ENCODE data around the gene YTHDF1. TPM values are rescaled to one million over a fixed set of nuclear protein-coding genes. Genes with fewer than 3 reads are reported as not detected.

Gene YTHDF1
- polyA plus RNA-seq, 2 of the 4 experiments (the other 2 are of a cell fraction), result 31.8 to 37.9 TPM

DNA sequence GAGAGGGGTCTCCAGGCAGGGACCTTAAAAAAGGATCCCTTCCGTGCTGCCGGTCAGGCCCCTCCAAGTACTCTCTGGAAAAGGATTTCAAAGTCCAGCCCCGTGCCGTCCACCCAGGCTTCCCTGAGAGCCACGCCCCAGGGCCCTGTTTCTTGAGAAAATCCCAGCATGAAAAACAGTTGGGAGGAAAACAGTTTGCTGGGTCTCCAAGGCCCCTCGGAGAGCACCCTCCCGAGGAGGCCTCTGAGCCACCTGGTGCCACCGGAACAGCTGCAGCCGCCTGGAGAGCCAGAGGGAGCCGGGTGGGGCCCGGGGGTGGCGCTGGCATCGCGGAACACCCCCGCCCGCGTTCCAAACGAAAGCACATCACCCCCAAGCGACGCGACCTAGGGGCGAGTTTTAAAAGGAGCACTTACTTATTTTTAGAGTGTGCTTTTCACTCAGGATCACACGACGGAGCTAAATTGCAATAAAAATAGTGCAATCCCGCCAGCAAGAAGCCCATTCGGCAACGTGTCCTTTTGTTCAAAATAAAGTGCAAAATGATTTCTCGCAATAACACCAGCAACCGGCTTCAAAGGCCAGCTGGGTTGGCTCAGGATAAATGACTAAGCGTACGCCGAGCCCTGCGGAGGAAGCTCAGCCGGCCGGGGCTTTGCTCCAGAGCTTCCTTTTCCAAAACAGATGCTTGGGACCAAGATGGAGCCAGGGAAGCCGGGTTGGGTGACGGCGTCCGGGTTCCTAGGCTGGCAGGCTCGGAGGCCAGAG, 64.2 kb downstream of the YTHDF1 start:
- no peak overlapping the region for H3K4me3 ChIP-seq
- POLR2A ChIA-PET, result no interaction called here
- peaks cover 29% of the 10 kb centered on the region for H3K9me3 ChIP-seq
- DNase-seq (ENCODE audit: low read depth in 1 of 2, low spot score in 1 of 2), result no peak
- TF ChIP-seq JUN (IDR thresholded peaks at IDR 0.05) (no peak), RAD21 (conservative IDR thresholded peaks at IDR 0.05 in 1 of 2, IDR thresholded peaks at IDR 0.05 in 1 of 2) (no peak), EHMT2 (IDR thresholded peaks at IDR 0.05; ENCODE audit: low read depth) (no peak), KDM1A (IDR thresholded peaks at IDR 0.05; ENCODE audit: low read depth) (no peak), TFCP2L1 (CRISPR knock-in tag; IDR thresholded peaks at IDR 0.05) (no peak), MAFK (IDR thresholded peaks at IDR 0.05; ENCODE audit: partially characterized antibody) (no peak), MAZ (IDR thresholded peaks at IDR 0.05; ENCODE audit: borderline replicate concordance, low read depth, low read length) (no peak)
- TF ChIP-seq, protein P1, sequence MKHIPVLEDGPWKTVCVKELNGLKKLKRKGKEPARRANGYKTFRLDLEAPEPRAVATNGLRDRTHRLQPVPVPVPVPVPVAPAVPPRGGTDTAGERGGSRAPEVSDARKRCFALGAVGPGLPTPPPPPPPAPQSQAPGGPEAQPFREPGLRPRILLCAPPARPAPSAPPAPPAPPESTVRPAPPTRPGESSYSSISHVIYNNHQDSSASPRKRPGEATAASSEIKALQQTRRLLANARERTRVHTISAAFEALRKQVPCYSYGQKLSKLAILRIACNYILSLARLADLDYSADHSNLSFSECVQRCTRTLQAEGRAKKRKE (CRISPR knock-in tag; IDR thresholded peaks at IDR 0.05; ENCODE audit: low read depth), result no peak
- 57% methylated on average over 32 of the region's 40 CpGs for WGBS (ENCODE audit: missing lambda C conversion rate)
- FAIRE-seq, result no peak
- no peak for ATAC-seq
- no peak overlapping the region for H3K27ac ChIP-seq
- CTCF ChIA-PET, result interaction anchor here (0.5 to 1.7 kb wide), 6 partner anchors 9 to 716 kb away, joined by 3 to 5 read pairs (median 3); no protein-coding TSS in a partner anchor
- no peak overlapping the region for H3K4me2 ChIP-seq
- H3K4me1 ChIP-seq, result no peaks in the 10 kb centered on the region

DNA sequence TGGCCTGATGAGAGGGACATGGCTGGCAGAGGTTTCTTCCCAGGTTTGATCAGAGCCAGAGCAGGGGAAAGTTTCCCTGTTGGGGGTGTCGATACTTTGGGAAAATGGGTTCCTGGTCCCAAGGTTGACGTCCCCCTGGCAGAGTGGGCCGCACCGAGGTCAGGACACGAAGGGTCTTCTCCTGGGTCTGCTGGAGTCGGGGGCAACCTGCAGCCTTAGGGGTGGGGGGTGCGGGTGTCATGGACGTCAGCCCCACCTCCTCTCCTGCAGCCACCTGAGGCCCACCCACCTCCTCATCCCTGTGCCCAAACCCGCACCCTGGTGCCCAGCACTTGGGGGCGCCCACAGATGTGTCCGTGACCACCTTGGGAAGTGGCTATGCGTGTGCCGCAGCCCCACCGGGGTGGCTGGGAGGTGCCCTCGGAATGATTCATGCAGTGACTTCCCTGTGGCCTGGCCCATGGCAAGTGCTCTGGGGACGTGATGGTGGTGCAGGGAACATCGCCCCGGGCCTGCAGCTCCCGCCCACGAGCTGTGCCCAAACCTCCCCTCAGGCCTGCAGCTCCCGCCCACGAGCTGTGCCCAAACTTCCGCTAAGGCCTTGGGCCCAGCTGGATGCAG, 64.9 kb downstream of the YTHDF1 start:
- no peak for TF ChIP-seq CHD2 (IDR thresholded peaks at IDR 0.05; ENCODE audit: low read length, partially characterized antibody)
- TF ChIP-seq CBX8 (IDR thresholded peaks at IDR 0.05), result no peak
- POLR2A ChIA-PET, result no interaction called here
- FAIRE-seq (no peak), DNase-seq (ENCODE audit: low read depth in 1 of 2, low spot score in 1 of 2) (no peak), ATAC-seq (no peak)
- H3K4me1 ChIP-seq, result no peaks in the 10 kb centered on the region
- H3K27ac ChIP-seq, result no peak overlapping the region
- CTCF ChIA-PET, result interaction anchor here (0.7 to 1.2 kb wide), 3 partner anchors 9 to 95 kb away, joined by 3 to 5 read pairs (median 3); no protein-coding TSS in a partner anchor
- H3K4me2 ChIP-seq, result no peak overlapping the region
- WGBS (ENCODE audit: missing lambda C conversion rate), result 85% methylated on average over 13 of the region's 23 CpGs
- H3K9me3 ChIP-seq, result peaks cover 36% of the 10 kb centered on the region
- no peak overlapping the region for H3K4me3 ChIP-seq

DNA sequence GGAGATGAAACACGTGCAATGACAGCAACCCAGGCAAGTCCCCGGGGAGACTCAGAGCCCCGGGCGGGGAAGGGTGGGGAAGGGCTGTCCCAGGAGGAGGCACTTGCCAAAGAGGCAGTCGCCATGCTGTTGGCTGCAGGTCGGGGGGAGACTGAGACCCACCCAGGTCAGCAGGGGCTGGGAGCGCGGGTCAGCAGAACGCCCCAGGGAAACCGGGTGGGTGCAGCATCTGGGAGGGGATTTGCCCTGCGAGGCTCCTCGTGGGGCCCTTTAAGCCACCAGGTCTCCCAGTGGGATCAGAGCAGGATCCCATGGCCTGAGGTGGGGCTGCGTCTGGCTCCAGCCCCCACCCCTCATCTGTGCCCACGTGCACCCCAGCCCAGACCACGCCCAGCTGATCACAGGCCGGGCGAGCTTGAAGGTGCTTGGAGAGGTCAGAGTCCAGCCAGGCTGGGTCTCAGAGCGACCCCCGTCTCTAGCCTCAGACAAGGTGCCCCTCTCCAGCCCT, 65.5 kb downstream of the YTHDF1 start:
- Histone ChIP-seq H3K4me2 (no peak overlapping the region), H3K4me1 (0 out of 3 replicates have a peak, but pooled peaks cover under 1% of the 10 kb centered on the region), H3K9me3 (peaks cover 37% of the 10 kb centered on the region), H3K27ac (no peak overlapping the region), H3K4me3 (no peak overlapping the region)
- 64% methylated on average over 10 of the region's 19 CpGs for WGBS (ENCODE audit: missing lambda C conversion rate)
- no peak for TF ChIP-seq NR3C1 (IDR thresholded peaks at IDR 0.05)
- TF ChIP-seq, protein P2, sequence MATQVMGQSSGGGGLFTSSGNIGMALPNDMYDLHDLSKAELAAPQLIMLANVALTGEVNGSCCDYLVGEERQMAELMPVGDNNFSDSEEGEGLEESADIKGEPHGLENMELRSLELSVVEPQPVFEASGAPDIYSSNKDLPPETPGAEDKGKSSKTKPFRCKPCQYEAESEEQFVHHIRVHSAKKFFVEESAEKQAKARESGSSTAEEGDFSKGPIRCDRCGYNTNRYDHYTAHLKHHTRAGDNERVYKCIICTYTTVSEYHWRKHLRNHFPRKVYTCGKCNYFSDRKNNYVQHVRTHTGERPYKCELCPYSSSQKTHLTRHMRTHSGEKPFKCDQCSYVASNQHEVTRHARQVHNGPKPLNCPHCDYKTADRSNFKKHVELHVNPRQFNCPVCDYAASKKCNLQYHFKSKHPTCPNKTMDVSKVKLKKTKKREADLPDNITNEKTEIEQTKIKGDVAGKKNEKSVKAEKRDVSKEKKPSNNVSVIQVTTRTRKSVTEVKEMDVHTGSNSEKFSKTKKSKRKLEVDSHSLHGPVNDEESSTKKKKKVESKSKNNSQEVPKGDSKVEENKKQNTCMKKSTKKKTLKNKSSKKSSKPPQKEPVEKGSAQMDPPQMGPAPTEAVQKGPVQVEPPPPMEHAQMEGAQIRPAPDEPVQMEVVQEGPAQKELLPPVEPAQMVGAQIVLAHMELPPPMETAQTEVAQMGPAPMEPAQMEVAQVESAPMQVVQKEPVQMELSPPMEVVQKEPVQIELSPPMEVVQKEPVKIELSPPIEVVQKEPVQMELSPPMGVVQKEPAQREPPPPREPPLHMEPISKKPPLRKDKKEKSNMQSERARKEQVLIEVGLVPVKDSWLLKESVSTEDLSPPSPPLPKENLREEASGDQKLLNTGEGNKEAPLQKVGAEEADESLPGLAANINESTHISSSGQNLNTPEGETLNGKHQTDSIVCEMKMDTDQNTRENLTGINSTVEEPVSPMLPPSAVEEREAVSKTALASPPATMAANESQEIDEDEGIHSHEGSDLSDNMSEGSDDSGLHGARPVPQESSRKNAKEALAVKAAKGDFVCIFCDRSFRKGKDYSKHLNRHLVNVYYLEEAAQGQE (IDR thresholded peaks at IDR 0.05), result no peak
- FAIRE-seq (no peak), ATAC-seq (no peak), DNase-seq (ENCODE audit: low read depth in 1 of 2, low spot score in 1 of 2) (no peak)
- CTCF ChIA-PET, result no interaction called here
- POLR2A ChIA-PET, result no interaction called here
